HG02970 (cell line): Measurements from ENCODE around the gene HBZ.
"Not testable (repeated sequence)": the region's sequence is repeated elsewhere in the genome, so short reads cannot be mapped to it uniquely, and the experiment has no call there.

ENCODE experiments used
- ATAC-seq: cut with Tn5 transposase; IDR thresholded peaks from one replicate; pipeline ENCODE4 v1.9.1; 2021; ENCODE audit warnings: mild to moderate bottlenecking, moderate library complexity, moderate number of reproducible peaks; ENCODE audit not compliant: unreplicated experiment, low FRiP score

The HBZ gene

GRCh38 chr16:163696-164095, 11.3 kb downstream of the HBZ start:
- not testable (repeated sequence) for ATAC-seq

GRCh38 chr16:164134-164823, 11.8 kb downstream of the HBZ start:
- not testable (repeated sequence) for ATAC-seq

GRCh38 chr16:164827-165538, 12.5 kb downstream of the HBZ start:
- ATAC-seq = no peak

- ATAC-seq = no peak
Measured at GRCh38 chr16:165539-166374, 13.3 kb downstream of the HBZ start, which contains the start of gene HBM. Gene HBM (plus strand): TSS chr16:165978. CDS start chr16:165998, 20 bp downstream.

- no peak for ATAC-seq
Measured at GRCh38 chr16:166375-167121, 14.1 kb downstream of the HBZ start.

GRCh38 chr16:167122-167690, 14.8 kb downstream of the HBZ start:
- ATAC-seq = no peak

GRCh38 chr16:168424-168823, 16.0 kb downstream of the HBZ start:
- no peak for ATAC-seq

GRCh38 chr16:169014-169413, 16.6 kb downstream of the HBZ start:
- no peak for ATAC-seq

- ATAC-seq = not testable (repeated sequence)
Measured at GRCh38 chr16:170088-170507, 17.7 kb downstream of the HBZ start.

GRCh38 chr16:170788-171187, 18.3 kb downstream of the HBZ start:
- ATAC-seq = no peak

- ATAC-seq = not testable (repeated sequence)
Measured at GRCh38 chr16:172374-172941, 20.0 kb downstream of the HBZ start, which contains the start of gene HBA2. Gene HBA2 (plus strand): TSS chr16:172876. CDS start chr16:172913, 37 bp downstream.

GRCh38 chr16:173211-173854, 20.9 kb downstream of the HBZ start:
- ATAC-seq = not testable (repeated sequence)

- not testable (repeated sequence) for ATAC-seq
Measured at GRCh38 chr16:173928-174769, 21.7 kb downstream of the HBZ start.

- no peak for ATAC-seq
Measured at GRCh38 chr16:175011-175949, 22.8 kb downstream of the HBZ start.

- not testable (repeated sequence) for ATAC-seq
Measured at GRCh38 chr16:176006-176405, 23.6 kb downstream of the HBZ start.

GRCh38 chr16:176477-177382, 24.3 kb downstream of the HBZ start, which contains the start of gene HBA1:
Gene HBA1 (plus strand): TSS chr16:176680. CDS start chr16:176717, 37 bp downstream.
- not testable (repeated sequence) for ATAC-seq
